NCI-H1930 (cell line): ENCODE measurements around the gene PTPRD.

ENCODE experiments used
- DNase-seq, 2 experiments: peaks; one replicate each; lab custom pipeline; 2025; lab: John Stamatoyannopoulos, UW

Gene PTPRD

DNA sequence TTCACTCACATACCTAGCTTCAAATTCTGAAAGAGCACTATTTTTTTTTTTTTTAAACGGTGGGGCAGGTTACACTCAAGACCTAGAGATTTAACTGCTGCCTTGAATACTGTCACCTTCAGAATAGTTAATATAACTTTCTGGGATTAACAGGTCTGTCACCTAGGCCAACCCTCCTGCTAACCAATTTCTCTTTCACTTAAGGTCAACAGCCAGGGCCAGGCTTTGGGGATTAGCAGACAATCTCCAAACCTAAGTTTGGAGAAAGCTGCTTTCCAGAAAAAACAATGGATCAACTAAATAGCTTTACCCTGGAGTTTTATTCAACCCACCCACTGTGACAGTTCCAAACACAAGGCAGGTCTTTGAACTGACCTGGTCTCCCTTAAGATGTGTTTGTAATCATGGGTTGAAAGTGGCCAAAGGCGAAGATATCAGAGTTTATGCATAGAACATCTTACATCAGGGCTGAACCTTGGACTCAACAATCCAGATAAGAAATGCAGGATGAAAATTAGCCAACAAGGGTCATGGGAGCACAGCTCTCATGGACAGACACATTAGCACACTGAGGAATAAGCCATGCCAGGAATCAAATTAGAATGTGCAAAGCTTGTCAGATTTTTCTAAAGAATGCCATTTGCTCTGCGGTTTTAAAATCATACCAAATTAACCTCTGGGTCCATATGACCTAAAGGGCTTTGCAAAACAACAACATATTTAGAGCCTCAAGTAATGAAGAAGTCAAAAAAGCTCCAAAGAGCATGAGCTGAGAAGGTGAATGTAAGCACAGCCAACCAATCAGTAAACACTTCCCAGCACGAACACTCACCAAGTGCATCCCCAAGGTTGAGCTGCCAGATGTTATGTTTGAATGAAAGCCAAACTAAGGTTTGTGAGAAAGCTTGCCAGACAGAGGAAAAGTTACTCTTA is 2274.7 kb downstream of the PTPRD start:
- DNase-seq = no peak

DNA sequence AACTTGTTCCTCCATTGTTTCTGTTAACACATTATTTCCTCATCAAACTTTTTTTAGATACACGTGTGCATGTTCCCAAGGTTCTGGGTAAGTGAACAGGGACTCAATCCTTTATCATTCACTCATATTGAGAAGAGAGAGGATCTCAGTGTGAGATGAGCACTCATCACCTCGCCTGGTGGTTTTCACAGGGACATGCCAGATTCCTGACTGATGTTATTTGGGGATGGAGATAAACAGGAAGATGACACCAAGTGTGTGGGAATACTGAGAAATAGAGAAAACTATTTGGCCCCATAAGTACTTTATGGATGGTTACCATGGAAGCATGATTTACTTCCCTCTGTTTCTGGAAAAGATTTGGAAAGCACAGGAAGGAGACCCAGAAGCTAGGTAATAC is 2279.9 kb downstream of the PTPRD start:
- no peak for DNase-seq

DNA sequence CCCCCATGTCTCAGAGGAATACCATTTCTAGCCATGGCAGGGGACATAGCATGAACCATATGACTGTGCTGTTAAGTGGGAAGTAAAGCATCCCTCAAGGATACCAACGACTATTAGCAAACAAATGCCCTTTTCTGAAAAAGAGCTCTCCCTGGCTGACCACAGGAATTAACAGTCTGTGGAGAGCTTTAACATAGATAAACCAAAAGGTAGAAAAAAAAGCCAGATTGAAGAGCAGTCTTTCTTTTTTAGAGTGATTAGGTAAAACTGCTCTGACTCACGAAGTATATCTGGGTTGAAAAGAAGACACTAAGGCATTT is 2280.5 kb downstream of the PTPRD start:
- no peak for DNase-seq

DNA sequence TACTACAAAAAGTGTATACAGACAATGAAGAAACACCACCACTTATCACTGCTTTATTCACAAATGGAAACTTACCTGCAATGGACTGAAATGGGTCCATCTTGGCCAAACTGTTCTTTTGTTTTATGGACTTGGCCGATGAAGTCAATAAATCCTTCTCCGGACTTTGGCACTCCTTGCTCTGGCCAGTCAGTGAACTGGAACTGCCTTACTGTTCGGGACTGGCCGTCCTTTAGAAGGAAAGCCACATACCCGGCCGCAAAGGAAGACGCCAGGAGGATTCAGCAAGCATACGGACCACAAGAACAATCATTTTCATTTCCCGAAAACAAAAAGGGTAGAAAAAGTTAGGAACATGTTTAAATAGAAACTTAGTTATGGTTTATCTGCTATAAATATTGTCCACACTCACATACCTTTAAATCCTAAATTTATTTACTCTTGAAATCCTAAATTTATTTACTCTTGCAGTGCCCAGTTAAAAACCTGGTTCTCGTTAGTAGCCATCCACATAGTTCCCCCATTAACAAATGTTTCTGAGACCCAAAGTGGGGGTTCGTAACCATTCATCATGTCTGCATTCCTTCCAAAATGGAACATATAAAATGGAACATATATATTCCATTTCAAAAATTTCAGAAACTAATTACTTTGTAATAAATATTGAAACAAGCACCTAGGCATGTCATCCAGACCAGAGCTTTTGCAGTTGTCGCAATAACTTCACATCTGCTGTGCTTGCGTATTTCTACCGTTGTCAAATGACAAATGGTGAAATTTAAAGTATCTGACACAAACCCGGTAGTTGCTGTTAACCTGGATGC is 2281.1 kb downstream of the PTPRD start:
- no peak for DNase-seq

DNA sequence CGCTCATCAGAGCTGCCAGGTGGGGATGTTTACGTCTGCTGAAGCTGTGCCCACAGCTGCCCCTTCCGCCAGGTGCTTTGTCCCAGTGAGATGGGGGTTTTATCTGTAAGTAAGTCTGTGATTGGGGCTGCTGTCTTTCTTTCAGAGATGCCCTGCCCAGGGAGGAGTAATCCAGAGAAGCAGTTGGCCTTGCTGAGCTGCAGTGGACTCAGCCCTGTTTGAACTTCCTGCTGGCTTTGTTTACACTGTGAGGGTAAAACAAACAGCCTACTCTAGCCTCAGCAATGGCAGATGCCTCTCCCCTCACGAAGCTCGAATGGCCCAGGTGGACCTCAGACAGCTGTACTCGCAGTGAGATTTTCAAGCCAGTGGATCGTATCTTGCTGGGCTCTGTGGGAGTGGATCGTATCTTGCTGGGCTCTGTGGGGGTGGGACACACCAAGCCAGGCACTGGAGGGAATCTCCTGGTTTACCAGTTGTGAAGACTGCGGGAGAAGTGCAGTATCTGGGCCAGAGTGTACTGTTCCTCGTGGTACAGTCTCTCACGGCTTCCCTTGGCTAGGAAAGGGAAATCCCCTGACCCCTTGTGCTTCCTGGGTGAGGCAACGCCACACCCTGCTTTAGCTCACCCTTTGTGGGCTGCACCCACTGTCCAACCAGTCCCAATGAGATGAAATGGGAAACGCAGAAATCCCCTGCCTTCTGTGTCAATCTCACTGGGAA is 2283.1 kb downstream of the PTPRD start:
- no peak for DNase-seq

DNA sequence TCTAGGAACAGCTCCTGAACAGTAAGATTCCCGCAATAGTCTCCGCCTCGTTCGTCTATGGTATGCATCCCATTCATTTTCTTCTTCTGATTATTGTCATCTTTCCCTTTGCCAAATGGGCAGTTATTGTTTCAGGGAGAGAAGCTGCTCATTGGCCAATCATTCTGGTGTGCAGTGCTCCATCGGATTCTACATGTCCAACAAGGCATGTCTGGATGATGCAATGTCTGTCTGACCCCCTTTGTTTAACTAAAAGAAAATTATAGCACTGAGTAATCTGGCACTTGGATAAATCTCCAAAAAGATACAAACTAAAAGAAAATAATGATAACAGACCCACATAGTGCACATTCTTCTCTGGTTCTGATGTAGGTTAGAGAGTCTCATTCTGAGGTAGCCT is 2297.6 kb downstream of the PTPRD start:
- no peak for DNase-seq

DNA sequence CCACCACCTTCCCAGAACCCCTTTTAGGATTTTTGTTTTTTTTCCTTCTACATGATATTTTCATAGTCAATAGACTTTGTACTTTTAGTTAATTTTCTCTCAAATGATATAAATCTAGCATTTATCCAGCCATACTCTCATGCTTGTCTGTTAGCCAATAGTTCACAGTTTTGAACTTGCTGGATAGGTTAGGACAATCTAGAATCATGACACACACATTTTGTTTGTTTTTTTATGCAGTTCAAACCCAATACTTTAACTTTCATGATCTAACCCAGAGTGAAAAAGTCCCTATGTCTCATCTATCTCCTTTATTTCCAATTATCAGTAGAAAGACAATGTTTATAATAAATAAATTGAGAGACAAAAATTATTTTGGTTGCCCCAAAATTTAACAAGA is 2303.5 kb downstream of the PTPRD start:
- no peak for DNase-seq

DNA sequence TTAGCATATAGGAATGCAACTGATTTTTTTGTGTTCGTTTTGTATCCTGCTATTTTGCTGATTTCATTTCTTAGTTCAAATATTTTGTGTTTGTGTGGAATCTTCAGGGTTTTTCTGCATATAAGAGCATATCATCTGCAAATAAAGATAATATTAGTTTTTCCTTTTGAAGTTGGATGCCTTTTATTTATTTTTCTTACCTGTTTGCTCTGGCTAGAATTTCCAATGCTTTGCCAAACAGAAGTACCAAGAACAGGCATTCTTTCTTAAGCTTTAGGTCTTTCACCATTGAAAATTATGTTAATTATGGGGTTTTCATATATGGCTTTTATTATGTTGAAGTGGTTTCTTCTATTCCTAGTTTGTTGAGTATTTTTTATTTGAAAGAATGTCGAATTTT is 2308.1 kb downstream of the PTPRD start:
- no peak for DNase-seq

DNA sequence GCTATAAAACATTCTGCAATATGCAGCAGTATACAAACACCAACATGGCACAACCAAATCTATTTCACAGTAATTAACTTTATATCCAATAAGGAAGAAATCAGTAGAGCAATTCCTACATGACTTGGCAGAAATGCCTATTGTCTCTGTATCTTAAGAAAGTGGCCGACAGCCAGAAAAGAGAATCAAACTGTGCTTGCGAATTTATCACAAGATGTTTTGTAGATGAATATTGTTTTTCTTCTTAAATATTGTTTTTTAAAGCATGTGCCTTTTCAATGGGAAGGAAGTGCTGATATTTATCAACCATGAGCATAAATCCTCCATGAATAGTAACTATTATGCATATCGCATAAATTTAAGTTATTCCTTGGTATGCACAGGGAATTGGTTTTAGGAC is 2311.5 kb downstream of the PTPRD start:
- no peak for DNase-seq

DNA sequence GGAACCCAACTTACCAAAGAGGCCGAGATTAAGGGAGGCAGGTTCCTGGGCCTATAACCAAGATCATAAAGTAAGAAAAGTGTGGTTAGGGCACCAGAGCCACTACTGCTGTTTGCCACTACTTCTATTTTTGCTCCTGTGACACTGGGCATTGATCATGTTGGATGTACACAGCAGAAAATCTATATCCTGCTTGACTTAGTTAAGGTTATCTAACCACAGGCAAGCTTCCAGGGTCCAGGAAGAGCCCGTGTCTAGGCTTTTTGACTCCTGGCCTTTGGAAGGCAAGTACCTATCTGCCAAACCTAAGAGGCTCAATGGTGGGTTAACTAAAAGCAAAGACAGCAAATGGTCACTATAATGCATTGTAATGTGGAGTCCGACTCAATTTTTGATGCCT is 2315.8 kb downstream of the PTPRD start:
- no peak for DNase-seq

DNA sequence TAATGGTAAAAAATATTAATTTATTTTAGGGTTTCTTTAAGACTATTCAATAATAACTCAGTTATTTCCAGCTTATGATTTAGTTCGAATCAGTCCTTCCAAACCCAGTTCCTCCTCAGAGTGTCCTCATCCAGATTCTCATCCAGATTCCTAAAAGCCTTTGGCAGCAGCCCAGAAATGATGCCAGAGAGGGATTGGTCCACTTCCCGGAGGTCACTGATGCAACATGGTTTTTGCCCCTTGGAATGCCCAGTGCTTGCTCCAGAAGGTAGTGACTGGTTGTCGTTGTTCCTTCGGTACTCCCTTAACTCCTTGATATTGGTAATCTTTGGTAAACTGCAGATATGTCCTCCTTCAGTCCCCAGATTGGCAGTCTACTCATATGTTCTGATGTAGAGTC is 2320.1 kb downstream of the PTPRD start:
- DNase-seq = no peak

DNA sequence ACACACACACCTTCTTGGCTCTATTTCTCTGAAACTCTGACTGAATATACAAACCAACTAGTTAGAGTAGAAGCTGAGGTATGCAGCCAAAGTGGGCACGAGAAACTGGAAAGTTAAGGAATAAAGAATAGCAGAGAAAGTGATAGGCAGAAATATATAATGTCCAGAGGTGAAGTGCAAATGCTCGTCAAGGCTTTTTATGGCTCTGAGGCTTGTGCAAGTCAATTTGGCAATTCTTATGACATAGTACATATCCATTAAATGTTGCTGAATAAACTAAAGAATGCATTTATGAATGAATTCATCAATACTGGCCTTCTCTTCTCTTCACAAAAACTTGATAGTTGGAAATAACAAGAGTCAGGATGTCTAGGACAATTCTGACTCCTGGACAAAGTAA is 2323.1 kb downstream of the PTPRD start:
- no peak for DNase-seq

DNA sequence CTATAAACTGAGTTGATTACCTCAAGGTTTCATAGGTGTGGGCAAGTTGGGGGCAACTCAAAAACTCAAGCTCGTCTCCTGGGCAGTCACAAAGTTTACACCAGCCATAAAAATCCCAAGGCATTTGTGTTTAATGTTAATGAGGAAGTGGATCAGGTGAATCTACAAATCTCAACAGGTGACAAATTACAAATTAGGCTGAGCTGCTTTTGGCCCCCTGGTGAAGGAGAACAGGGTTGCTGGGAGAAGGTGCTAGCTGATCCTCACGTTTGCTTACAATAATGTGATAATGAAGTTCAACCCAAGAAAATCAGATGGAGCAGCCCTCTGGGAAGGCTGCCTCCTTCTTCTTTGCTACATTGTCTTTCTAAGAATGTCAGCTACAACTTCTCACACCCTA is 2324.8 kb downstream of the PTPRD start:
- no peak for DNase-seq

DNA sequence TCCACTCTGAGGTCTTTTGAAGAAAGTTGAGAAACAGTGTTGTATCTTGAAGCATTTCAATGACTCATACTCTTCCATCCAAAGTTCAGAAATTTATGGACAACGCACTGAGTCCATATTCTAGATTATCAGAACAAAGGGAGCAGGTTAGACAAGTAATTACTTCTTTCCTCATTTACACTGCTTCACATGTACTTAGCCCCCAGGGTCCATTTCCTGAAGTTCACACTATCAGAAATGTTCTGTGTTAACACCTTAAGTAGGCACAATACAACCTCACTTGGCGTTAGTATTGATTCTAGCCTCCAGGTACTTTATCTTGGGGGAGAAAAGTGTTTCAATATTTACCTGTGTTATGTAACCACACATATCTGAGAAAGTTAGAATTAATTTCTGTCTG is 2325.3 kb downstream of the PTPRD start:
- no peak for DNase-seq

DNA sequence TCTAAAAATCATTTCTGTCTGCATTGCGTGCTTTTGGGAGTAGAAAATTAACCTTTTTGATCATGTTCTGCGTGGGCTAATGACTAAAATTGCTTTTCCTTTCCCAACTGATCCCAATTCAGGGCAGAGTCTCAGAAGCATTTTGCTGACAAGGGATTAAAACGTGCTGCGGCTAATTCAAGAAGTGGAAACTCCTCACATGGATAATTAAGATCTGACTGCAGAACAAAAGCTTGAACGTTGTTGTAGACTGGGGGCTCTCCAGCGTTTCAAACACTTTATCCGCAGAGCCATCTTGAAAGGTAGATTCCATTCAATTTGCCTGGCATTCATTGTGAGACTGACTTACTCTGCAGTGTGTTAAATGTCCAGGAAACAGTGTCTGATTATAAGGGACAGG is 2327.9 kb downstream of the PTPRD start:
- no peak for DNase-seq

DNA sequence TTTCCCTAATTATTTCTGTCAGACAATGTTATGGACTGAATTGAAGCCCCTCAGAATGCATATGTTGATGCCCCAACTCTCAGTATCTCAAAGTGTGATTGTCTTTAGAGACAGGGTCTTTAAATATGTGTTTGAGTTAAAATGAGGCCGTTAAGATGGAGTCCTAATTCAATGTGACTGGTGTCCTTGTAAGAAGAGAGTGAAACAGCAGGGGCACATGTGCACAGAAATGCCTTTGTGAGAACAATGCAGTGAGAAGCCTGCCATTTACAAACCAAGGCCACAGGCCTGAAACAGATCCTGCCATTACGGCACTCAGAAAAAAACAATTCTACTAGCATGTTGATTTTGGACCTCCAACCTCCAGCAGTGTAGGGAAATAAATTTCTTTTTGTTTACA is 2330.3 kb downstream of the PTPRD start:
- DNase-seq = no peak

DNA sequence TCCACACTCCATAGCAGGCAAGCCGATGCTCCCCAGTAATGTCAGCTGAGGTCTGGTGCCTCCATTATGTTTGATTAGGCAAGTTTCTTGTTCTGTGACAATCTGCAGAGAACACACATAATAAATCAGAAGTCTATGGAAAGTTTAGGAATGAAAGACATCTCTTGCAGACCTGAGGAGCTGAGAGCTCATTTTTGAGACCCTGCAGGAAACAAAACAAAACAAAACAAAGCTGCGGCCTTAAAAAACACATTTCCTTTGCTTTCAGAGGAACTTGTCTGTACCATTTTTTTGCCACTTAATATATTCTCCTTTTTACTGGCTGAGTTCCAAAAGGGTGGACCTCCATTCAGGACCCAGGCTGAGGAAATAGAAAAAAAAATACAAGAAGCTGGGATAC is 2332.0 kb downstream of the PTPRD start:
- DNase-seq = no peak

DNA sequence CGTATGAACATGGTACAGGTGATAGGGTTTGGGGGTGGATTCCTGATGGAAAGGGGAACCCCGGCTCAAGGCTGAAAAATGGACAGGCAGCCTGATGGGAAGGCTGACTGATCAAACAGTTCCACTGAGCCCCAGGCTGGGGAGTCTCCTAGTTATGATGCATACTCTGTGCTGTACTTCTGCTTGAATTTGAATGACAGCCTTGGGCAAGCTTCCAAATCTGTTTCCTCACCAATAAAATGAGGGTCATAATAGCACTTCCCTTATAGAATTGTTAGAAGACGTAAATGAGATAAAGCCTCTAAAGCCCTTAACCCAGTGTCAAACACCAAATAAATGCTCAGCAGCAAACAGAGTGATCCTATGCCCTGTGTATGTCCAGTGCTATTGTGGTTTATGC is 2334.8 kb downstream of the PTPRD start:
- no peak for DNase-seq

DNA sequence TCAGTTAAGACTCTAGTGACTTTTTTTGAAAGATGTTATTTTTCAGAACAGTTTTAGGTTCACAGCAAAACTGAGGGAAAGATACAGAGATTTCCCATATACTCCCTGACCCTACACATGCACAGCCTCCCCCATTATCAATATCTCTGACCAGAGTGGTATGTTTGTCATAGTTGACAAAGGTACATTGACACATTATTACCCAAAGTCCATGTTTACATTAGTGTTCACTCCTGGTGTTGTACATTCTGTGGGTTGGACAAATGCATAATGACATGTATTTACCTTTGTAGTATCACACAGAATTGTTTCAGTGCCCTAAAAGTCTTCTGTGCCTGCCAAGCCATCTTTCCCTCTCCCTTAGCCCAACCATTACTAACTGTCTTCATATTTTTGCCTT is 2342.6 kb downstream of the PTPRD start:
- no peak for DNase-seq

DNA sequence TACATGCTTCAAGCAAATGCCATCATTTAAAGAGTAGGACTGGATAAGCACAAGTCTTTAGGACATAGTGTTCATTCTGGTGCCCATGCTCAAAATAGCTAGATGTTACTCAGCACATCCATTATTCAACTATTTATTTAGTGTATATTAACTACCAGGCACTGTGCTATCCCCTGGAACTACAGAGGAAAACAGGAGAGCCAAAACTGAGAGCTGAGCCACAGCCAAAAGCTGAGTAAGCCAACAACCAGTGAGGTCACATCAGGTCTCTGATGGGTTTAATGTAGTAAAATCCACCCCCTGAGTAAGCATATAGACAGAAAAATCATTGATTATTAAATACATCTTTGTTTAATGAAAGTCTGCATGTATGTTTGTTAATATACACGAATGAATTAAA is 2343.9 kb downstream of the PTPRD start:
- DNase-seq = no peak

DNA sequence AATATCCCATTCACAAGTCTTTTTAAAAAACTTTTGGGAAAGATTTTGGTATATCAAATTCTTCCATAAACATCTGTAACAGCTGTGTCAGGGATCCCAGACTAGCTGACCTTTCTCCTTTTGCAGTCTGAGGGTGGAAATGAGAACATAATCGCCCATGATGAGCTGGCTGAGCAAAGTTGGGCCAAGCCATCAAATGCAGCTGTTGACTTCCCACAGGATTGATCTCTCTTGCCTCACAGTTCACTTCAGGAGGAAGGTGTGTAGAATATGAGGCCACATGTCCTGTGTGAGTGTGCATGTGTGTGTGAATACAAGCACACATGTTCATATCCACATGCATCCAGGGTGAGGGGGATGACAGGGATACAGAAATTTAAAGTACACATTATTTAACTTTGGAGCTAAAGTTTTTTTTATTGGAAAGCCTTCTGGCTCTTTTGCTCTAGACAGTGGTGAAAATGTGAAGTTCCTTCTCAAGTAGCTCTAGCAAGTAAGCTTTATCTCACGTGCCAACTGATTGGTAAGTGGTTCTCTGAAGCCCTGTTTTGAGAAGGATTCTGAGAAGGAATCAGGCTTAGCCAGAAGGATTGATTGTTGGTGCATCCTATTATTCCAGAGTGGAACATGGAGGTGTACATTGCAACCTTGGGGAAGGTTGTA is 2344.5 kb downstream of the PTPRD start:
- no peak for DNase-seq

DNA sequence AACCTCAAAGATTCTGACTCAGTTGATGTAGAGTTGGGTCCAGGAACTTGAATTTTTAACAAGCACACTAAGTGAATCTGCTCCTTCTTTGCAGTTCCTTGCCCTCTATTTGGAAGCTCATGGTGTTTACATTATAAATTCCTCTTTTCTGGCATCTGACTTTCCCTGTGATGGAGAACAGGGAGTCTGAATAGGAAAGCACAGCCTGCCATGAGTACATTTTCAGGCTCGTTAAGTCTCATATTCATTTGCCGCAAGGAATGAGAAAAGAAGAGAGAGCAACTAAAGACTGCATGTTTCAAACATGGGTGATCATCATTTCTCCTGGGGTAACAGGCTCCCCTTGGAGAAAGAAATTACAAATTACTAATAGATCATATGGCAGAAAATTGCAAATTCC is 2345.2 kb downstream of the PTPRD start:
- no peak for DNase-seq
